ACC112 (cell line): Measurements from ENCODE around the gene PCBP3.

Experiments used
- H2AFZ ChIP-seq: fragments of 200-600 bp; sonication (generic); one replicate; pipeline ENCODE4 v1.6.0; 2017; ENCODE audit warnings: antibody characterized with exemption, low read length; ENCODE audit not compliant: unreplicated experiment
- H3K27ac ChIP-seq: fragments of 200-600 bp; sonication (generic); 2 replicates; pipeline ENCODE4 v1.5.1; 2014; ENCODE audit warnings: low read depth, mild to moderate bottlenecking, antibody characterized with exemption, low read length, moderate library complexity
- H3K27me3 ChIP-seq: fragments of 200-600 bp; sonication (generic); 2 replicates; pipeline ENCODE4 v1.6.1; 2014; ENCODE audit warnings: mild to moderate bottlenecking, antibody characterized with exemption, low read length, moderate library complexity, mixed read lengths; ENCODE audit not compliant: insufficient read depth
- H3K36me3 ChIP-seq: fragments of 200-600 bp; sonication (generic); 2 replicates; pipeline ENCODE4 v1.6.1; 2016; ENCODE audit warnings: mild to moderate bottlenecking, antibody characterized with exemption, low read length, moderate library complexity, mixed read lengths; ENCODE audit not compliant: insufficient read depth
- H3K4me1 ChIP-seq: fragments of 200-600 bp; sonication (generic); one replicate; pipeline ENCODE4 v1.6.1; 2016; ENCODE audit warnings: low read length, mixed read lengths; ENCODE audit not compliant: insufficient read depth, unreplicated experiment, control insufficient read depth
- H3K4me3 ChIP-seq: fragments of 200-600 bp; sonication (generic); 2 replicates; pipeline ENCODE4 v1.5.1; 2014; ENCODE audit warnings: mild to moderate bottlenecking, low read depth, low read length
- H3K79me2 ChIP-seq: fragments of 200-600 bp; sonication (generic); one replicate; pipeline ENCODE4 v1.6.0; 2016; ENCODE audit warnings: low read length; ENCODE audit not compliant: control insufficient read depth, unreplicated experiment, insufficient read depth

The PCBP3 gene

GRCh38 chr21:45864436-45864835, 220.9 kb downstream of the PCBP3 start:
- Histone ChIP-seq H2AFZ (no peak overlapping the region), H3K4me1 (peaks cover 20% of the 10 kb centered on the region), H3K4me3 (no peak overlapping the region), H3K27ac (peak overlapping the region; percentile 61), H3K79me2 (no peaks in the 10 kb centered on the region), H3K27me3 (no peaks in the 10 kb centered on the region), H3K36me3 (no peaks in the 10 kb centered on the region)

- no peaks in the 10 kb centered on the region for H3K36me3 ChIP-seq
- no peak overlapping the region for H2AFZ ChIP-seq
- no peak overlapping the region for H3K4me3 ChIP-seq
- peaks cover 27% of the 10 kb centered on the region for H3K4me1 ChIP-seq
- no peaks in the 10 kb centered on the region for H3K79me2 ChIP-seq
- peak overlapping the region; percentile 61; the same call in 1 of the 2 replicates for H3K27ac ChIP-seq
- no peaks in the 10 kb centered on the region for H3K27me3 ChIP-seq
These were observed 221.7 kb downstream of the PCBP3 start for GRCh38 chr21:45865106-45865835.

GRCh38 chr21:45866551-45866950, 223.0 kb downstream of the PCBP3 start:
- Histone ChIP-seq H3K27ac (no peak overlapping the region), H3K27me3 (no peaks in the 10 kb centered on the region), H3K79me2 (no peaks in the 10 kb centered on the region), H3K36me3 (no peaks in the 10 kb centered on the region), H3K4me3 (no peak overlapping the region), H2AFZ (no peak overlapping the region), H3K4me1 (peaks cover 34% of the 10 kb centered on the region)

- Histone ChIP-seq H3K4me1 (peaks cover 34% of the 10 kb centered on the region), H3K4me3 (no peak overlapping the region), H2AFZ (no peak overlapping the region), H3K79me2 (no peaks in the 10 kb centered on the region), H3K36me3 (no peaks in the 10 kb centered on the region), H3K27ac (no peak overlapping the region), H3K27me3 (no peaks in the 10 kb centered on the region)
These were observed 223.6 kb downstream of the PCBP3 start for GRCh38 chr21:45867041-45867666.

GRCh38 chr21:45867671-45868081, 224.2 kb downstream of the PCBP3 start:
- Histone ChIP-seq H3K27ac (no peak overlapping the region), H3K27me3 (no peaks in the 10 kb centered on the region)

GRCh38 chr21:45868086-45868485, 224.6 kb downstream of the PCBP3 start:
- H3K27ac ChIP-seq, result no peak overlapping the region
- H2AFZ ChIP-seq, result no peak overlapping the region
- H3K4me3 ChIP-seq, result no peak overlapping the region
- H3K79me2 ChIP-seq, result no peaks in the 10 kb centered on the region
- no peaks in the 10 kb centered on the region for H3K36me3 ChIP-seq
- H3K4me1 ChIP-seq, result peaks cover 34% of the 10 kb centered on the region
- H3K27me3 ChIP-seq, result no peaks in the 10 kb centered on the region

More at GRCh38 chr21:45867671-45868081, 224.2 kb downstream of the PCBP3 start:
- no peaks in the 10 kb centered on the region for H3K36me3 ChIP-seq
- no peaks in the 10 kb centered on the region for H3K79me2 ChIP-seq
- H3K4me1 ChIP-seq, result peaks cover 34% of the 10 kb centered on the region
- no peak overlapping the region for H2AFZ ChIP-seq
- H3K4me3 ChIP-seq, result no peak overlapping the region

- peaks cover 34% of the 10 kb centered on the region for H3K4me1 ChIP-seq
These were observed 225.0 kb downstream of the PCBP3 start for GRCh38 chr21:45868488-45868887.

GRCh38 chr21:45869121-45870007, 225.8 kb downstream of the PCBP3 start:
- H3K4me3 ChIP-seq, result no peak overlapping the region
- peaks cover 34% of the 10 kb centered on the region for H3K4me1 ChIP-seq
- no peaks in the 10 kb centered on the region for H3K79me2 ChIP-seq
- no peaks in the 10 kb centered on the region for H3K27me3 ChIP-seq
- 0 out of 2 replicates have a peak overlapping the region, but pooled peaks have one; percentile 37 for H3K27ac ChIP-seq
- no peak overlapping the region for H2AFZ ChIP-seq
- no peaks in the 10 kb centered on the region for H3K36me3 ChIP-seq

More at GRCh38 chr21:45868488-45868887, 225.0 kb downstream of the PCBP3 start:
- no peaks in the 10 kb centered on the region for H3K79me2 ChIP-seq
- H2AFZ ChIP-seq, result no peak overlapping the region
- H3K36me3 ChIP-seq, result no peaks in the 10 kb centered on the region
- H3K4me3 ChIP-seq, result no peak overlapping the region
- H3K27ac ChIP-seq, result no peak overlapping the region
- no peaks in the 10 kb centered on the region for H3K27me3 ChIP-seq

- H3K27me3 ChIP-seq, result no peaks in the 10 kb centered on the region
- H3K4me1 ChIP-seq, result peaks cover 32% of the 10 kb centered on the region
- H2AFZ ChIP-seq, result no peak overlapping the region
- no peaks in the 10 kb centered on the region for H3K79me2 ChIP-seq
- no peak overlapping the region for H3K4me3 ChIP-seq
- 0 out of 2 replicates have a peak overlapping the region, but pooled peaks have one; percentile 37 for H3K27ac ChIP-seq
- no peaks in the 10 kb centered on the region for H3K36me3 ChIP-seq
These were observed 226.9 kb downstream of the PCBP3 start for GRCh38 chr21:45870421-45870820.

- Histone ChIP-seq H3K4me3 (no peak overlapping the region), H3K27me3 (no peaks in the 10 kb centered on the region), H3K4me1 (peaks cover 35% of the 10 kb centered on the region), H3K27ac (no peak overlapping the region), H3K36me3 (no peaks in the 10 kb centered on the region), H3K79me2 (no peaks in the 10 kb centered on the region), H2AFZ (no peak overlapping the region)
These were observed 227.5 kb downstream of the PCBP3 start for GRCh38 chr21:45870851-45871615.
